ENCODE results near the gene PRKCE. TPM values are rescaled to one million over a fixed set of nuclear protein-coding genes. Genes with fewer than 3 reads are reported as not detected.

PRKCE gene
- total RNA-seq, 1 experiment from 2014 or later, result 1.3 TPM

- Histone ChIP-seq H3K18ac (ENCODE audit: insufficient read length, low read depth, low read length) (no peak overlapping the region), H4K91ac (ENCODE audit: insufficient read length, low read depth, low read length) (no peak overlapping the region), H2BK20ac (ENCODE audit: low read depth, low read length, poor library complexity, severe bottlenecking) (no peak overlapping the region), H4K5ac (ENCODE audit: insufficient read length, low read depth, low read length) (no peak overlapping the region), H3K4ac (ENCODE audit: low read depth, low read length) (no peak overlapping the region), H4K8ac (replicated peaks; ENCODE audit: insufficient read length, low read depth, low read length) (no peak overlapping the region), H2AFZ (ENCODE audit: low read length) (no peak overlapping the region), H3K27me3 (ENCODE audit: insufficient read depth, low read length) (no peaks in the 10 kb centered on the region), H3K56ac (ENCODE audit: insufficient read length, low read depth, low read length) (no peak overlapping the region), H3K9me3 (ENCODE audit: control insufficient read depth, low read depth, low read length) (peaks cover 7% of the 10 kb centered on the region), H2BK120ac (ENCODE audit: low read depth, low read length, poor library complexity, severe bottlenecking) (no peak overlapping the region), H3K23ac (ENCODE audit: insufficient read length, low read depth, low read length) (no peak overlapping the region), H4K20me1 (ENCODE audit: control insufficient read depth, insufficient read depth, insufficient read length) (no peaks in the 10 kb centered on the region), H3K27ac (ENCODE audit: insufficient read length, low read depth, low read length) (no peak overlapping the region), H2BK5ac (ENCODE audit: insufficient read length, low read length) (no peak overlapping the region), H3T11ph (ENCODE audit: low read length) (no peak overlapping the region), H3K9ac (ENCODE audit: extremely low read depth, insufficient read length, low read length) (no peak overlapping the region), H3K79me2 (ENCODE audit: insufficient read depth, low read length) (no peaks in the 10 kb centered on the region), H3K23me2 (ENCODE audit: insufficient read length, low read depth, low read length, poor library complexity, severe bottlenecking) (no peaks in the 10 kb centered on the region), H2BK12ac (ENCODE audit: insufficient read length, low read depth, low read length) (no peak overlapping the region), H2BK15ac (ENCODE audit: low read depth, low read length) (no peak overlapping the region), H2AK5ac (ENCODE audit: insufficient read length, low read length) (no peak overlapping the region), H3K79me1 (ENCODE audit: insufficient read depth, low read depth, low read length, poor library complexity, severe bottlenecking) (no peaks in the 10 kb centered on the region), H3K14ac (ENCODE audit: insufficient read depth, low read length) (no peak overlapping the region), H3K4me2 (ENCODE audit: insufficient read depth, insufficient read length, low read length) (no peak overlapping the region), H3K4me1 (ENCODE audit: insufficient read depth, low read length) (no peaks in the 10 kb centered on the region)
- H3K27me3 Mint-ChIP-seq (ENCODE audit: low read depth), result peaks cover 7% of the 10 kb centered on the region
- H3K4me3 Mint-ChIP-seq, result no peak overlapping the region
- H3K27ac Mint-ChIP-seq, result no peak overlapping the region; a peak in 1 of 7 replicates
- no CpG with 5 or more reads among the region's 6 CpGs for WGBS (ENCODE audit: extremely low coverage, insufficient read length, low lambda C conversion rate)
- H3K4me1 Mint-ChIP-seq, result no peaks in the 10 kb centered on the region
- no peak; the same call in 2 of the 3 replicates for TF ChIP-seq CTCF (conservative IDR thresholded peaks at IDR 0.05)
- DNase-seq, result peak; percentile 31
- H3K36me3 Mint-ChIP-seq (ENCODE audit: insufficient read depth in 1 of 3, low read depth in 3 of 3), result peaks cover 2 to 4% (median 3%) of the 10 kb centered on the region in 3 experiments; a peak in 5 of 7 replicates
- H3K9me3 Mint-ChIP-seq, result peaks cover 22 to 27% of the 10 kb centered on the region in 2 experiments
Observed at GRCh38 chr2:45879406-45879805, 227.9 kb downstream of the PRKCE start.
